AG09309 (cell line): ENCODE results near the gene GBF1.

Source experiments
- DNase-seq: peaks from one replicate; pipeline ENCODE4 v3.0.0-alpha.2; 2010; ENCODE audit warnings: low read depth
- H3K4me3 ChIP-seq: 2 replicates; pipeline ENCODE4 v1.5.1; 2011; ENCODE audit warnings: mild to moderate bottlenecking, low read depth, low read length, moderate library complexity; ENCODE audit not compliant: control insufficient read depth
- CTCF ChIP-seq: IDR thresholded peaks from 2 replicates; pipeline ENCODE4 v1.5.1; 2011; ENCODE audit warnings: mild to moderate bottlenecking, low read depth, low read length, inconsistent platforms; ENCODE audit not compliant: insufficient read depth, control insufficient read depth; ENCODE audit errors: missing control alignments

The GBF1 gene

GRCh38 chr10:102283890-102284289, 38.6 kb downstream of the GBF1 start:
- no peak for TF ChIP-seq CTCF
- no peak overlapping the region for H3K4me3 ChIP-seq
- no peak for DNase-seq

- no peak overlapping the region for H3K4me3 ChIP-seq
- no peak for TF ChIP-seq CTCF
- no peak for DNase-seq
Measured at GRCh38 chr10:102284531-102284930, 39.2 kb downstream of the GBF1 start.

- DNase-seq = no peak
- TF ChIP-seq CTCF = no peak
Measured at GRCh38 chr10:102285133-102285532, 39.8 kb downstream of the GBF1 start.

GRCh38 chr10:102286216-102286615, 40.9 kb downstream of the GBF1 start:
- no peak for DNase-seq
- no peak overlapping the region for H3K4me3 ChIP-seq
- TF ChIP-seq CTCF = no peak

More at GRCh38 chr10:102285133-102285532, 39.8 kb downstream of the GBF1 start:
- no peak overlapping the region for H3K4me3 ChIP-seq

- no peak for TF ChIP-seq CTCF
Measured at GRCh38 chr10:102287538-102287937, 42.2 kb downstream of the GBF1 start.

GRCh38 chr10:102287991-102288390, 42.7 kb downstream of the GBF1 start:
- TF ChIP-seq CTCF = no peak
- no peak for DNase-seq
- no peak overlapping the region for H3K4me3 ChIP-seq

More at GRCh38 chr10:102287538-102287937, 42.2 kb downstream of the GBF1 start:
- no peak for DNase-seq
- no peak overlapping the region for H3K4me3 ChIP-seq

- TF ChIP-seq CTCF = no peak
- DNase-seq = no peak
- H3K4me3 ChIP-seq = no peak overlapping the region
Measured at GRCh38 chr10:102289356-102289755, 44.0 kb downstream of the GBF1 start.
